ENCODE measurements around the gene TMEM44. TPM values are rescaled to one million over a fixed set of nuclear protein-coding genes. Genes with fewer than 3 reads are reported as not detected.

TMEM44 gene
- total and polyA plus RNA-seq, 2 donors (not counting 1 experiment from before 2014, with no cell fraction given), result 11.0 to 14.9 TPM

- no peaks in the 10 kb centered on the region for H3K9me3 ChIP-seq (ENCODE audit: control insufficient read depth, insufficient read depth, low read depth, low read length)
- H3K4me1 ChIP-seq (ENCODE audit: control insufficient read depth, extremely low read depth, insufficient read depth, low read length), result peaks cover 25% of the 10 kb centered on the region
- no peak for TF ChIP-seq CTCF (conservative IDR thresholded peaks at IDR 0.05 in 1 of 2, IDR thresholded peaks at IDR 0.05 in 1 of 2; ENCODE audit: low read depth in 1 of 2, low read length in 2 of 2)
- TF ChIP-seq EZH2 (IDR thresholded peaks at IDR 0.05; ENCODE audit: low read length, missing control alignments), result no peak
- no peaks in the 10 kb centered on the region for H3K79me2 ChIP-seq (ENCODE audit: control insufficient read depth, insufficient read depth, low read length)
- H3K4me3 ChIP-seq (replicated peaks in 1 of 4; ENCODE audit: control extremely low read depth in 1 of 4, insufficient read depth in 1 of 4, low read depth in 3 of 4, low read length in 4 of 4), result no peak overlapping the region
- H3K27ac ChIP-seq (ENCODE audit: insufficient read depth, low read length), result peak overlapping the region; percentile 65
- peak; percentile 90 to 91 for DNase-seq (ENCODE audit: low read depth in 2 of 2)
- H3K27me3 ChIP-seq (ENCODE audit: control insufficient read depth, insufficient read depth, low read length), result no peaks in the 10 kb centered on the region
- H3K36me3 ChIP-seq (ENCODE audit: control insufficient read depth, insufficient read depth, low read length), result no peaks in the 10 kb centered on the region
- H3K4me2 ChIP-seq (ENCODE audit: extremely low read depth, insufficient read depth, low read length), result no peak overlapping the region
- H4K20me1 ChIP-seq (ENCODE audit: control insufficient read depth, extremely low read depth, insufficient read depth, low read length), result no peaks in the 10 kb centered on the region
- peak overlapping the region; percentile 37 for H3K9ac ChIP-seq (ENCODE audit: insufficient read depth, low read length)
- no peak overlapping the region for H2AFZ ChIP-seq (ENCODE audit: low read length)
Measured at GRCh38 chr3:194572143-194572789, 61.0 kb downstream of the TMEM44 start.

- Histone ChIP-seq H3K4me1 (ENCODE audit: control insufficient read depth, extremely low read depth, insufficient read depth, low read length) (peaks cover 25% of the 10 kb centered on the region), H3K4me2 (ENCODE audit: extremely low read depth, insufficient read depth, low read length) (no peak overlapping the region), H3K9me3 (ENCODE audit: control insufficient read depth, insufficient read depth, low read depth, low read length) (no peaks in the 10 kb centered on the region), H4K20me1 (ENCODE audit: control insufficient read depth, extremely low read depth, insufficient read depth, low read length) (no peaks in the 10 kb centered on the region), H3K27ac (ENCODE audit: insufficient read depth, low read length) (peak overlapping the region; percentile 65), H3K36me3 (ENCODE audit: control insufficient read depth, insufficient read depth, low read length) (no peaks in the 10 kb centered on the region), H2AFZ (ENCODE audit: low read length) (no peak overlapping the region), H3K27me3 (ENCODE audit: control insufficient read depth, insufficient read depth, low read length) (no peaks in the 10 kb centered on the region), H3K79me2 (ENCODE audit: control insufficient read depth, insufficient read depth, low read length) (no peaks in the 10 kb centered on the region), H3K9ac (ENCODE audit: insufficient read depth, low read length) (no peak overlapping the region), H3K4me3 (replicated peaks in 1 of 4; ENCODE audit: control extremely low read depth in 1 of 4, insufficient read depth in 1 of 4, low read depth in 3 of 4, low read length in 4 of 4) (no peak overlapping the region)
- peak in 1 of 2 donors; percentile 25 for DNase-seq (ENCODE audit: low read depth in 2 of 2)
- TF ChIP-seq CTCF (conservative IDR thresholded peaks at IDR 0.05 in 1 of 2, IDR thresholded peaks at IDR 0.05 in 1 of 2; ENCODE audit: low read depth in 1 of 2, low read length in 2 of 2) (no peak), EZH2 (IDR thresholded peaks at IDR 0.05; ENCODE audit: low read length, missing control alignments) (no peak)
Measured at GRCh38 chr3:194571491-194572142, 61.6 kb downstream of the TMEM44 start.

- H3K27ac ChIP-seq (ENCODE audit: insufficient read depth, low read length), result no peak overlapping the region
- no peak for TF ChIP-seq EZH2 (IDR thresholded peaks at IDR 0.05; ENCODE audit: low read length, missing control alignments)
- TF ChIP-seq CTCF (conservative IDR thresholded peaks at IDR 0.05 in 1 of 2, IDR thresholded peaks at IDR 0.05 in 1 of 2; ENCODE audit: low read depth in 1 of 2, low read length in 2 of 2), result no peak
- no peak overlapping the region for H3K4me2 ChIP-seq (ENCODE audit: extremely low read depth, insufficient read depth, low read length)
- H2AFZ ChIP-seq (ENCODE audit: low read length), result no peak overlapping the region
- DNase-seq (ENCODE audit: low read depth in 2 of 2), result no peak
- no peaks in the 10 kb centered on the region for H3K79me2 ChIP-seq (ENCODE audit: control insufficient read depth, insufficient read depth, low read length)
- H3K9ac ChIP-seq (ENCODE audit: insufficient read depth, low read length), result no peak overlapping the region
- no peaks in the 10 kb centered on the region for H4K20me1 ChIP-seq (ENCODE audit: control insufficient read depth, extremely low read depth, insufficient read depth, low read length)
- peaks cover 23% of the 10 kb centered on the region for H3K4me1 ChIP-seq (ENCODE audit: control insufficient read depth, extremely low read depth, insufficient read depth, low read length)
- no peaks in the 10 kb centered on the region for H3K36me3 ChIP-seq (ENCODE audit: control insufficient read depth, insufficient read depth, low read length)
- H3K4me3 ChIP-seq (replicated peaks in 1 of 4; ENCODE audit: control extremely low read depth in 1 of 4, insufficient read depth in 1 of 4, low read depth in 3 of 4, low read length in 4 of 4), result no peak overlapping the region
- H3K9me3 ChIP-seq (ENCODE audit: control insufficient read depth, insufficient read depth, low read depth, low read length), result no peaks in the 10 kb centered on the region
- no peaks in the 10 kb centered on the region for H3K27me3 ChIP-seq (ENCODE audit: control insufficient read depth, insufficient read depth, low read length)
Measured at GRCh38 chr3:194570898-194571297, 62.3 kb downstream of the TMEM44 start.

All from fibroblast of lung (primary cell).